HG03354 (cell line): ENCODE data around the gene SPEG.

Source experiments
- ATAC-seq: cut with Tn5 transposase; IDR thresholded peaks from one replicate; pipeline ENCODE4 v1.9.1; 2021; ENCODE audit warnings: mild to moderate bottlenecking; ENCODE audit not compliant: unreplicated experiment, poor library complexity, severe bottlenecking

Gene SPEG

DNA sequence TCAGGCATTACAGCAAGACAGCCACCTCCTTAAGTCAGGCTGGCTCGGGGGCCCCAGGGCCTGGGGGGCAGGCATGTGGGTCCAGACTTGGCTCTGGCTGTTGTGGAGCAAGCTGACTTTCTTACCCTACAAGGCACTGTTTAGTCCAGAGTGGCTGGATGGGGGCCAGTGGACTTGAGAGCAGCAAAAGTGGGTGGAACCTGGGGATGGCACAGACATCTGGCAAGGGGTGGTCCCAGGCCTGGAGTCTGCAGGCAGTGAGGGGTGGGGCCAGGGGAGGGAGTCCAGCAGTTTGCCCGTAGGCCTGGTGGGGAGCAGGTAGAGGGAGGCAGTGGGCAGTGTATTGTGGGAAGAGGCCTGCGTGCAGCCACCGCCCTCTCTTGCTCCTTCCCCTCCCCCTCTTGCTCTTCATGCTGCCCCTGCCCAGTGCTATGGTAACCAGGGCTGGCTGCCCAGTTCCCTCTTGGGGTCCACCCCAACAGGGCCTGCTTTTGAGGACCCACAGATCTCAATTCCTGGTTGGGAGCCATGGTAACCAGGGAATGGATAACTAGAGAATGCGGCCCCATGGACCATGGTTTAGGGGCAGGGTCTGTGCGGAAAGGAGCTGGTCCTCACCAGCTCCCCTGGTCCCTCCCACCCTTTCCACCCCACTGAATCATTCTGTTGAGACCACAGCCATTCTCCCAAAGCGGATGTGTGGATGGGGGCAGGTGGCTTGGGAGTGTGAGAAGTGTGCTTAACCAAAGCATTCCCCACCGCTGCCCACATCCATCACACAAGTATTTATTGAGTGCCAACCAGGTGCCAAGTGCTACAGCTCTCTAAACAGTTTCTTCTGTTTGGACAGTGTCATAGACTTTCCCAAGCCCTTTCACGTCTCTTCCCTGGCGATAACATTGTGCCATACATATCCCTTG lies 19.3 kb downstream of the SPEG start:
- no peak for ATAC-seq

DNA sequence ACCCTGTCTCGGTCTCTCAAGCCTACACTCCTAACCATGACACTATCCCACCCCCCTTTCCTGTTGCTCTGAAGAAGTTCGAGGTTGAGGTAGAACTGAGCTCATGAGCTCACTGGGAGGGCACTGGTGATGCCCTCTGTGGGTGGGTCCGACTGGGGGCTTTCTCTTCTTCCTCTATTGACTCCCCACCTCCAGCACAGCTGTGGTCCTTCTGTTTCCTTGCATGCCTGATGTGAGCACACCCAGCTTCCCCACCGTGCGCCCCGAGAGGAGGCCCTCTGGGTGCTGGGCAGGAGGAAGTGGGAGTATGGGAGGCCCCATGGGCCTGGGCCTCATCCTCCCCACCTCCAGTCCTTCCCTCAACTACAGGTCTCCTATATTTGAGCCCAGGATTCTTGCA lies 20.9 kb downstream of the SPEG start:
- no peak for ATAC-seq

DNA sequence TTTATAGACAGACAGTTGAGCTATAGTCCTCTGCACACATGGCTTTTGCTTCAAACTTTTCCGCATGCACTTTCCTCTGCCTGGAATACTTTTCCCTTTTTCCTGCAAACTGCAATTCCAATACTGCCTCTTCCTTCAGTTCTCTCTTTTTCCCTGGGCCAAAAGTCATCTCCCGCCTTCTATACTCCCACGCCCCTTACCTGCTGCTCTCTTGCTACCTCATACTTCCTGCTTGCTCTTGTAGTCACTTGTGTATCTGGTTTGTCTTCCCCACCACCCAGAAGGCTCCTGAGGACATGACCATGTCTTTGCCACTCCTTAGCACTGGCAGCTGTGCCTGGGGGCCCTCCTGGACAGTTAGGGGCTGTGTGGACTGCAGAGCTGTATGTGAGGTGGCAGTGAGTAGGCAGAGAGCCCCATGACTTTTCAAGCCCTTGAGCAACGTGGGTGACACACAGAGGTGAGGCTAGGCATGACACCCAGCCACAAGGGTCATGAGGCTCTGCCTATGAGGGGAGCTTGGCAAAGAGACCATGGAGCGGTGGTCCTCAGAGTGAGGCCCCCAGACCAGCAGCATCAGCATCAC lies 23.2 kb downstream of the SPEG start:
- ATAC-seq: no peak

DNA sequence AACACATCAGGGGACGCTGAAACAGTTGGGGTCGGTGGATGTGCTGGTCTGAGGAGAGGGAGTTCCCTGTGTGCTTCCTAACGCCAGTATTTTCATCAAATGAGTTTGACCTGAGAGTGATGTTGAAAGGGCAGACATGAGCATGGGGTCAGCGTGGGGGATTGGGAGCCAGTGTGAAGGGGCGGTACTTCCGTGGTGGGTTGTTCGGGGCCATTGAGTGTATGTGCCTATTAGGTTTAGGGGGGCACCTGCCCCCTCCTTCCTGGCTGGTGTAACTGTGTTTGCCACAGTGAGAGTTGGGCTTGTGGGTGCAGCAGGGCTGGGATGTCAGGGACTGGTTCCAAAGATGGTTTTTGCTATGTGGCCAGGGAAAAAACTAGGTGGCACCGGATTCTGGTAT lies 24.4 kb downstream of the SPEG start:
- ATAC-seq: no peak

DNA sequence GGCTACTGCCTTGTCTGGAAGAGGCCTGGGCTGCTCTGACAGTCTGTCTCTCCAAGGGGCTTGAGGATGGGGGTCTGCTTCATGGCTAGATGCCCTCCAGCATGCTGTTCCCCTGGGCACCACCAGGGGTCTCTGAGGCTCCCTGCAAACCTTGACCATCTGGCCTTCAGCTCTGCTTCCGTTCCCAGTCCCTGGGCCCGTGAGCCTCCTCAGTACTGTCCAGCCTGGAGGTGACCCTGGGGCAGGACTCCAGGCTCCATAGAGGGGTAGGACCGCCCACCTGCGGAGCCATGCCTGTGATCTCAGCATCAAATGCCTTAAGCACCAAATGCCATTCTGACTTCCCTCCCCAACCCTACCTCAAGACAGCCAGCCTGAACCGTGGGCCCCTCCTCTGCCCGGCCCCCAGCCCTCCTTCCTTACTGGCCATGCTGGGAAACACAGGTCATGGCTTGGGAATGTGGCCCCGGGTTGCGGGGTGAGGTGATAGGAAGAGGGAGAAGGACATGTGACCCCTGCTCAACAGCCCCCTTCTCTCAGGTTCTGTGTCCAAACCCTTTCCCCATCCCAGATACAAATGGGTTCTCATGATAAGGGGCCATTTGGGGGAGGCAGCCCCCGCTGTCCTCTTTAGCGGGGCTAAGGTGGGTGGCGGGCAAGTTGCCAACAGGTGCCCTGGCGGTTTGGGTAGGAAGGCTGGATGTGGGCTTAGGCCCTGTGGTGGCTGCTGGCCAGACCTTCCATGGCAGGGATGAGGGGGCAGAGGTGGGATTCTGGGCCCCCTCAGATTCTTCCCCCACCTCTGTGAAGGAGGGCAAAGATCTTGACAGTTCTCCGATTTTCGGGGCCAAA lies 25.0 kb downstream of the SPEG start:
- ATAC-seq: peak; percentile 74

DNA sequence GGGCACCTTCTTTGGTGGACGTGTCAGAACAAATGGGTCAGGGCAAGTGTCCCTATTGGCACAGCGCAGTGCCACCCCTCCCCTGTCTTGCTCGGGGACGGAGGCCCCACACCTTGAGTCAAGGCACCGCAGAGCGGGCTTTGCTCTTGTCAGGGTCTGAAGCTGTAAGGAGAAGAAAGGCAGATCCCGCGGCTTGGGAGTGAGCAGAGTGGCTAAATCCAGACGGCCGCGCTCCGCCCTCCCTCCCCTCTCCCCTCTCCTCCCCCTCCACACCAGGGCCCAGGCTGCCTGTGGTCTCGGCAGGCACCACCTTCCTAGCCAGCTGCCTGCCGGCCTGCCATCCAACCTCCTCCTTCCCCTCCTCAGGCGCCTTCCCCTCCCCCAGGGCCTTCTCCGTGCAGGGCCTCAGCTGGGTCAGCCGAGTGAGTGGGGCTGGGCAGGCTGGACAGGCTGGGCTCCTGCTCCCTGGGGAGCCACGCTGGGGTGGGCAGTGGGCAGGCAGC lies 25.8 kb downstream of the SPEG start:
- ATAC-seq: no peak

DNA sequence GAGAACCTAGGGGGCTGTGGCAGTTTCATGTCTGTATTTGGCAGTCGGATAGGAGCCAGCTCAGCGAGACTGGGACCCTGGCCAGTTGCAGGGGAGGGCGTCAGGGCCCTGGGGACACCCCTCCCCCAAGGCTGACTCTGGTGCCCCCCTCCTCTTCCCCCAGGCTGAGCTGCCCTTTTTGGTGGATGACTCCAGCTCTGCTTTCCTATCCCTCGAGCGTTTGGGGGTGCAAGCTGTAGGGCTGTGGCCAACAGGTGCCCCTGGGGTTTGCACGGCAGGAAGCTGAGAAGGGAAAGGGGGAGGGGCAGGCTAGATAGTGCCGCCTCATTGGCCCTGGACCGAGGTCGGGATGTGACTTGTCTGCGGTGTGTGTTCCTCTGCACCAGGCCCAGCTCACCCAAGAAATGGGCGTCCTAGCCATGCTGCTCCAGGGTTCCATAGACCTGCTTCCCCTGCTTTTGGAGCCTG lies 26.4 kb downstream of the SPEG start:
- ATAC-seq: no peak

DNA sequence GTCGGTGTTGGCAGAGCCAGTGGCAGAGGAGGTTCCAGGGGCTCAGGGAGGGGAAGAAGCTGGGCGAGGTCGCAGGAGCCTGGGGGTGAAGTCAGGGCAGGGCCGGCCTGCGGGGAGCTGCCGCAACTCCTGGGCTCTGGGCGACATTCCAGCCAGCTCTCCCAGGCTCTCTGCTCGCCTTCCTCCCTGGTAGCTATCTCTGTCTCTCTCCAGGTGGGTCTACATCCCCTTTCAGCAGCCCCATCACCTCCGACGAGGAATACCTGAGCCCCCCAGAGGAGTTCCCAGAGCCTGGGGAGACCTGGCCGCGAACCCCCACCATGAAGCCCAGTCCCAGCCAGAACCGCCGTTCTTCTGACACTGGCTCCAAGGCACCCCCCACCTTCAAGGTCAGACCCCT lies 27.0 kb downstream of the SPEG start:
- no peak for ATAC-seq

DNA sequence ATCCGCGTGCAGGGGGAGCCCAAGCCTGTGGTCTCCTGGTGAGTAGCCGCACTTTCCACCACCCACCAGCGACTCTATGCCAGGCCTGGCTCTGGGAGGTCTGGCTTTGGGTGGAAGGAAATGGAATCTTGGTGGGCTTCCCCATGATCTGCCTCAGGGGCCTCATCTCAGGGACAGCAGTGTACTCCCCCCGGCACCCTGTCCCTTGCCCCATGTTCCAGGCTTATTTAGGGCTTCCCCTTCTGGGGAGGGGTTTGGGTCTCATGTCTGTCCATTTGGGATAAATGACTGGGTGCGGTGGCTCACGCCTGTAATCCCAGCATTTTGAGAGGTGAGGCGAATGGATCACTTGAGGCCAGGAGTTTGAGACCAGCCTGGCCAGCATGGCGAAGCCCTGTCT lies 27.7 kb downstream of the SPEG start:
- no peak for ATAC-seq

DNA sequence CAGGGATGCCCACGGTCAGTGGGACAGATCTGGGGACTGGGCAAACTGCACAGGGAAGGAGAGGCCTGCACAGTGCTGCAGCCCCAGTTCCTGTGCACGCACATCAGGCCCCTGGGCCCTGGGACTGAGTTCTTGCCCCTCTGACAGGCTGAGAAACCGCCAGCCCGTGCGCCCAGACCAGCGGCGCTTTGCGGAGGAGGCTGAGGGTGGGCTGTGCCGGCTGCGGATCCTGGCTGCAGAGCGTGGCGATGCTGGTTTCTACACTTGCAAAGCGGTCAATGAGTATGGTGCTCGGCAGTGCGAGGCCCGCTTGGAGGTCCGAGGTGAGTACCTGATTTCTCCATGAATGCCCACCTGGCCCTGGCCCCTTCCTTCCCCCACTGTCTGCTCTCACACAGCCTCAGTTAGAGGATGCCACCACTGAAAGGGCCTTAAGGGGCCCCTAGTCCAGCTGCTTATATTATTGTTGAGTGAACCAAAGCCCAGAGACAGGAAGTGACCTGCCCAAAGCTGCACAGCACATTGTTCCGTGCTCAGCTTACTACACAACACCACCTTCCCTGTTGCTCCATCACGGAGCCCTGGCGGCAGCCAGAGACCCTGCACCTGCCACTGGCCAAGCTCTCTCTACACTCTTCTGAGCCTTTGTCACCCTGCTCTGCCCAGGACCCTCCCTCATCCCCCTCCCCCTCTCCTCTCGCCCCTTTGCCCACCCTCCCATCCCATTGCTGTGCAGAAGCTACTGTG lies 29.8 kb downstream of the SPEG start:
- ATAC-seq: no peak

DNA sequence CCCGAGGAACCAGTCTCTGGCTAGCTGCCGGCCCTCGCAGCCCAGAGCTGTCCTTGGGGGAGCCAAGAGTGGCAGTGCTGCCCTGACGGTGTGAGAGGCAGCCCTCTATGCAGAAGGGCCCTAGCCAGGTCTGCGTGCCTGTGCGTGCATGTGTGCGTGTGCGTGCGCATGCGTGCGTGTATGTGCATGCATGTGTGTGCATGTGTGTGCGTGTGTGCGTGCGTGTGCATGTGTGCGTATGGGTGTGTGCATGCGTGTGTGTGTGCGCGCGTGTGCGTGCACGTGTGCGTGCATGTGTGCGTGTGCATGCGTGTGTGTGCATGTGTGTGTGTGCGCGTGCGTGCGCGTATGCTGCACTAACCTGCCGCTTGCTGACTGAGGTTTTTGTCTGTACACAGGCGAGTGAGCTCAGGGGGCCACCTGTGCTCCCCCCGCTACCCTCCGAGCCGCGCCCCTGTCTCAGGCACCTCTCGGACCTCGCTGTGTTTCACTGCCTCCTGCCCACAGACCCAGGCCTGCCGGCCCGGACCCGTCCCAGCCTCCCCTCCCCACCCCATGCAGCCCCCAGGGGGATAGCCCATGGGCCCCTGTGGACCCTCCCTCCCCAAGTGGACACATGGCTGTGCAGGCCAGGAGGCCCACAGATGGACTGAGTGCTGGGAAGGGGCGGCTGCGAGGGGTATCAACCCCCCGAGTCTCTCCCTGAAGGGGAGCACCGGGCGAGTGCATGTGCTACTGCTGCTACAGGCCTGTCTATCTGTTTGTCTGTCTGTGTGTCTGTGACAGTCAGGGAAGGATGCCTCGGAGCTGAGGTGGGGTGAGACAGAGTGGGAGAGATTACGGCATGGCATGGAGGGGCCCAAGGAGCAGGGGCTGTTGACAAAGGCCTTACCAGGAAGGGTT lies 31.3 kb downstream of the SPEG start:
- no peak for ATAC-seq

DNA sequence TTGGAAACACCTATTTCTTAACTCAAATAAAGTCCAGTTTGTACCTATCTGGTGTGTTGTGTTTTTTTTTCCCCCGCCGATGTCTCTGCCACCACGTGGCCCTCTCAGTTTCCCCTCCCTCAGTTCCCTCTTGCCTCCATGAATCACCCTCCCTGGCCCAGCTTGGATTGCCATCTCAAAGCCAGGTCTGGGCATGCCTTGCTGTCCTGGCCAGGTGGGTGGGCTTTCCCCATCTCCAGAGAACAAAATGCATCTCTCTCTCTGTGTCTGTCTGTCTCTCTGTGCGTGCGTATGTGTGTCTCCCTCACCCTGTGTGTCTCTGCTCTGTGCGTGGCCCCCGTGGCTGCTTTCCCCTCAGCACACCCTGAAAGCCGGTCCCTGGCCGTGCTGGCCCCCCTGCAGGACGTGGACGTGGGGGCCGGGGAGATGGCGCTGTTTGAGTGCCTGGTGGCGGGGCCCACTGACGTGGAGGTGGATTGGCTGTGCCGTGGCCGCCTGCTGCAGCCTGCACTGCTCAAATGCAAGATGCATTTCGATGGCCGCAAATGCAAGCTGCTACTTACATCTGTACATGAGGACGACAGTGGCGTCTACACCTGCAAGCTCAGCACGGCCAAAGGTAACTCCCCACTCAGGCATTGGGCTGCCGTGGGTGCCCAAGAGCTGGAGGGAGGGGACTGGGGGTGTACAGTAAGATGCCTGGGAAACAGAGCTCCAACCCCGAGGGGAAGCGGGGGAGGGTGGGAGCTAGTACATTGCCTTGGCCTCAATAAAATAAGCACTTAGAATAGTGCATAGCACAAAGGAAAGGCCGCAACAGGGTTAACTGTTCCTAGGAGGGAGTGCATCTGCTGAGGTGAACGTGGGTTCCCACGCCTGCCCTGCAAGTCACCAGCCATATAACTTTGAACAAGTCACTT lies 32.4 kb downstream of the SPEG start:
- no peak for ATAC-seq

DNA sequence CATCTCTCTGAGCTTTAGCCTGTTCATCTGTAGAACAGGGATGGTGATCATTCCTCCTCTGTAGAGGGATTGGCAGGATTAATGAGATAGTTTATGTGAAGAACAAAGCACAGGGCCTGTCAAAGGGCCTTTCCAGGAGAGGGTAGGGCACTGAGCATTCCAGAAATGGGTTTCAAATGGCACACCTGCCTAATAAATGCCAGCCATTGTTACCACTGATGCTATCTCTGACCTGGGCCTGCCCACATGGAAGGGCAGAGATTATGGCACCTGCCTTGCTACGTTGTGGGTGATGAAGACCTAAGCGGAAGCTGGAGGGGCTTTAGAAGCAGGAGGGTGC lies 33.1 kb downstream of the SPEG start:
- ATAC-seq: no peak

DNA sequence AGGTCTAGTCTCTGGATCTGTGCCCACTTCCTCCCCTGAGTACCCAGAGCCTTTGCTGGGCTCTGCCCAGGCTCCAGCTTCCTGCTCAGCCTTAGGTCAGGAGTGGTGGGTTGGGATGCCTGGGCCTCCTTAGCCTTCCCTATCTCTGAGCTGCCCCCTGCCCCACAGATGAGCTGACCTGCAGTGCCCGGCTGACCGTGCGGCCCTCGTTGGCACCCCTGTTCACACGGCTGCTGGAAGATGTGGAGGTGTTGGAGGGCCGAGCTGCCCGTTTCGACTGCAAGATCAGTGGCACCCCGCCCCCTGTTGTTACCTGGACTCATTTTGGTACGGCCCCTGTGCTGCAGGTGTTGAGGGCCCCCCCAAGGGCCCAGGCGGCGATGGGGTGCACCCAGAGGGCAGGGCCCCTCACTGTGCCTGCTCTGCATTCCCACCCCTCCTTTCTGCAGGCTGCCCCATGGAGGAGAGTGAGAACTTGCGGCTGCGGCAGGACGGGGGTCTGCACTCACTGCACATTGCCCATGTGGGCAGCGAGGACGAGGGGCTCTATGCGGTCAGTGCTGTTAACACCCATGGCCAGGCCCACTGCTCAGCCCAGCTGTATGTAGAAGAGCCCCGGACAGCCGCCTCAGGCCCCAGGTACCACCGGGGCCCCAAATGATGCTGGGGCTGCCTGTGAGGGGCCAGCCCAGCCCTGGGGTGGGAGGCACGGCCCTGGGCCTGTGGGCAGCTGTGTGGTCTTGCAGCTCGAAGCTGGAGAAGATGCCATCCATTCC lies 34.0 kb downstream of the SPEG start:
- no peak for ATAC-seq

DNA sequence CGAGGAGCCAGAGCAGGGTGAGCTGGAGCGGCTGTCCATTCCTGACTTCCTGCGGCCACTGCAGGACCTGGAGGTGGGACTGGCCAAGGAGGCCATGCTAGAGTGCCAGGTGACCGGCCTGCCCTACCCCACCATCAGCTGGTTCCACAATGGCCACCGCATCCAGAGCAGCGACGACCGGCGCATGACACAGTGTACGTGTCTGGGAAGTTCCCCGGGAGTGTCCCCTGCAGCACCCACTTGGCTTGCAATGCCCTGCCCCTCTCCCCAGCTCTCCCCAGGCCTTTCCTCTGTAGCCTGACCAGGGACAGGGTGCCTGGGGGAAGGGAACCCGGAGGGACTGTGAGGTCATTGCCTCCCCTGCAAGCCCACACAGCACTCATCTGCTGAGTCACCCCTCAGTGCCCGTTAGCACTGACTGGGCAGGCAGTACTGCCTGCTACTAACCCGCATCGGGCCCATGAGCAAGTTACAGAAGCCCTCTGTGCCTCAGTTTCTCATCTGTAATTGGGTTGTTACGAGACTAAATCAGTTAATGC lies 34.6 kb downstream of the SPEG start:
- ATAC-seq: no peak

DNA sequence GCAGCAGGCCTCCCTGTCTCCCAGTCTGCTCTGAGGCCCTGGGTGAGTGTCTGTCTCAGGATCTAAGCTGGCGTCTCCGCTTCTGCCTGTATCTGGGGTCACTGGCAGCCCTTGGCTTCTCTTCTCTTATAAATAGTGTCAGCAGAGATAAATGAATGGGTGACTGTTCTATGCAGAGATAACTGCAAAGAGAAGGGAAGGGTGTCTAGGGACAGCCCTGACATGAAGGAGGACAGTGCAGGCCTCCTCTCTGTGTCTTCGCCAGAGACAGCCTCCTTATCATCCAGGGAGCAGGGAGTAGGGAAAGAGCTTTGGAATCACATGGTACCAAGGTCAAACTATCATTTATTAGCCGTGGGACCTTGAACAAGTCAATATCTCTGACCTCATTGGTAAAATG lies 35.8 kb downstream of the SPEG start:
- ATAC-seq: no peak
